Heart left ventricle (tissue), 16 donors: ENCODE measurements around the gene DDN. TPM values are rescaled to one million over a fixed set of nuclear protein-coding genes. Genes with fewer than 3 reads are reported as not detected.

Experiments
- ATAC-seq, 4 donors: fragments of 200-7000 bp; cut with Tn5 transposase; one replicate each; pipeline ENCODE4 v1.9.1; 2020 to 2022; ENCODE audit warnings: moderate library complexity in 4 of 4, mild to moderate bottlenecking in 3 of 4, moderate number of reproducible peaks in 1 of 4
- DNase-seq, 5 donors: peaks; one replicate each; pipeline ENCODE4 v3.0.0-alpha.2; 2020
- H3K27ac ChIP-seq, 12 donors: fragments of 200-600 bp; sonication (generic) in 4 of 12; one replicate each; pipeline versions ENCODE4 v1.5.0 to v1.8.0; 2016 to 2022; ENCODE audit warnings: mild to moderate bottlenecking in 2 of 12
- H3K27me3 ChIP-seq, 9 donors: fragments of 200-600 bp; sonication (generic) in 2 of 9; one replicate each; pipeline versions ENCODE4 v1.5.1 to v1.8.0; 2016 to 2022; ENCODE audit warnings: mild to moderate bottlenecking in 3 of 9
- H3K36me3 ChIP-seq, 9 donors: fragments of 200-600 bp; sonication (generic) in 2 of 9; one replicate each; pipeline versions ENCODE4 v1.5.0 to v1.8.0; 2018 to 2022; ENCODE audit warnings: mild to moderate bottlenecking in 2 of 9
- H3K4me1 ChIP-seq, 12 donors: fragments of 200-600 bp; sonication (generic) in 4 of 12; one replicate each; pipeline versions ENCODE4 v1.5.0 to v1.8.0; 2016 to 2022; ENCODE audit warnings: mild to moderate bottlenecking in 3 of 12
- H3K4me3 ChIP-seq, 12 donors: fragments of 200-600 bp; sonication (generic) in 4 of 12; one replicate each; pipeline versions ENCODE4 v1.5.0 to v1.8.0; 2017 to 2022; ENCODE audit warnings: mild to moderate bottlenecking in 9 of 12, moderate library complexity in 4 of 12
- H3K9me3 ChIP-seq, 12 donors: fragments of 200-600 bp; sonication (generic) in 4 of 12; one replicate each; pipeline versions ENCODE4 v1.5.0 to v1.8.0; 2016 to 2022; ENCODE audit warnings: mild to moderate bottlenecking in 1 of 12
- CTCF ChIP-seq, 12 donors: fragments of 200-600 bp; sonication (generic) in 4 of 12; IDR thresholded peaks; one replicate each; pipeline versions ENCODE4 v1.5.0 to v1.8.0; 2018 to 2022; ENCODE audit warnings: antibody characterized with exemption in 12 of 12, mild to moderate bottlenecking in 5 of 12
- POLR2A ChIP-seq, 2 donors: fragments of 450-650 bp; IDR thresholded peaks; one replicate each; pipeline ENCODE4 v1.6.1; 2017; ENCODE audit warnings: antibody characterized with exemption in 2 of 2, mild to moderate bottlenecking in 2 of 2, moderate library complexity in 2 of 2
- WGBS, 4 donors: extraction: QIAGEN DNeasy Blood & Tissue Kit in 2 of 4; methylation state at CpG; one replicate each; pipeline versions ENCODE4 v1.1.5 to v1.1.7; 2013 to 2018; 5-methylcytosine and 5-hydroxymethylcytosine counted together
- intact Hi-C, 10 donors: fragments of 100-400 bp; cut with DNase I; formaldehyde crosslinking; loops; one replicate each; pipeline versions ENCODE4 v1.11.1 to v1.14.2; 2022
- polyA plus RNA-seq, 2 donors: library from polyadenylated mRNA; stranded (reverse); fragments of 200-250 nt; gene quantifications; one replicate each; pipeline ENCODE4 v1.2.3, GENCODE V29; 2013
- total RNA-seq, 9 donors: library from RNA; depleted of rRNA in 2 of 9; stranded (reverse); fragments of >200 nt in 2 of 9; fragmentation: NEBNext Ultra II Directional in 3 of 9; extraction: Animal tissue kit (Norgen Biotek cat#: 25700) in 3 of 9; gene quantifications; one replicate each; pipeline versions ENCODE4 v1.1.0 to v1.2.4, GENCODE V29; 2016 to 2023
- donor health status: ischemic (EF 13 %, LVEDD 7.1; RV severe dilation, severe dysfunction).
- donor health status: healthy with polysubstance abuse.
- donor health status: DM: no; HTN: yes; CAD: no.
- donor health status: DM: no; HTN: no; CAD: no.
- donor health status: ischemic (EF 25% LVEDD 6.9; RV normal size, moderate dysfunction).
- donor health status: ischemic (EF 25% LVEDD 5.7; RV mildly dilated, moderate dysfunction).
- donor health status: healthy.
- donor health status: DM: yes; HTN: yes; CAD: no.
- donor health status: ischemic (EF 35%, LVEDD 5.7; RV mildly dilated, moderate dysfunction).
- donor health status: nonischemic (EF 11% LVEDD 7.7; RV severe dilation, severe dysfunction).
- donor health status: DM: yes; HTN: yes; CAD: no.
- donor health status: PGD.
- donor health status: ischemic (EF 29% LVEDD 5.4; RV normal size, mild dysfunction).
- donor health status: nonischemic (EF 23%, LVEDD 6.1; RV moderate dilation, normal function).

Gene DDN
- total and polyA plus RNA-seq, 11 donors = 0.40 to 2.8 (median 0.95) TPM

GRCh38 chr12:49014547-49014946 is 15.4 kb upstream of the DDN start:
- peak in 1 of 5 donors; percentile 13 for DNase-seq
- Histone ChIP-seq H3K27ac (peak overlapping the region in 1 of 12 donors; percentile 29), H3K4me3 (no peak overlapping the region), H3K9me3 (no peaks in the 10 kb centered on the region), H3K4me1 (peaks cover 0 to 47% (median 26%) of the 10 kb centered on the region in 12 donors), H3K27me3 (no peaks in the 10 kb centered on the region), H3K36me3 (peaks cover 0 to 38% (median 35%) of the 10 kb centered on the region in 9 donors)
- intact Hi-C loops = no loop called here
- peak in 5 of 12 donors; percentile 11 to 34 (median 27) for TF ChIP-seq CTCF (IDR thresholded peaks at IDR 0.05)
- no peak for TF ChIP-seq POLR2A (IDR thresholded peaks at IDR 0.05)
- 18 to 47% (median 29%) methylated on average over 1 of the region's 1 CpG for WGBS, 4 donors
- no peak for ATAC-seq

GRCh38 chr12:49013428-49013827 is 14.3 kb upstream of the DDN start:
- intact Hi-C loops = no loop called here
- TF ChIP-seq POLR2A (IDR thresholded peaks at IDR 0.05) (no peak), CTCF (IDR thresholded peaks at IDR 0.05) (no peak)
- Histone ChIP-seq H3K27ac (peak overlapping the region in 2 of 12 donors; percentile 13 to 22), H3K36me3 (peaks cover 0 to 49% (median 44%) of the 10 kb centered on the region in 9 donors), H3K4me1 (peaks cover 0 to 41% (median 23%) of the 10 kb centered on the region in 12 donors), H3K4me3 (no peak overlapping the region), H3K27me3 (no peaks in the 10 kb centered on the region), H3K9me3 (no peaks in the 10 kb centered on the region)
- ATAC-seq (no peak), DNase-seq (peak in 1 of 5 donors; percentile 15)
- WGBS, 4 donors = 68 to 76% (median 69%) methylated on average over 3 of the region's 3 CpGs

GRCh38 chr12:49012739-49013138 is 13.6 kb upstream of the DDN start:
- DNase-seq = no peak
- intact Hi-C loops = no loop called here
- TF ChIP-seq POLR2A (IDR thresholded peaks at IDR 0.05) = no peak
- TF ChIP-seq CTCF (IDR thresholded peaks at IDR 0.05) = no peak
- Histone ChIP-seq H3K4me3 (no peak overlapping the region), H3K9me3 (no peaks in the 10 kb centered on the region), H3K36me3 (peaks cover 0 to 55% (median 49%) of the 10 kb centered on the region in 9 donors), H3K27me3 (no peaks in the 10 kb centered on the region), H3K4me1 (peaks cover 0 to 38% (median 22%) of the 10 kb centered on the region in 12 donors), H3K27ac (no peak overlapping the region)
- ATAC-seq = no peak

- H3K4me1 ChIP-seq = peaks cover 0 to 20% (median 10%) of the 10 kb centered on the region in 12 donors
- WGBS, 4 donors = 93 to 96% (median 95%) methylated on average over 3 of the region's 3 CpGs
- H3K36me3 ChIP-seq = peaks cover 0 to 75% (median 62%) of the 10 kb centered on the region in 9 donors
Measured at GRCh38 chr12:49010092-49010668, 11.0 kb upstream of the DDN start.

More at GRCh38 chr12:49010092-49010668, 11.0 kb upstream of the DDN start:
- peaks cover 0 to 1% (median 0%) of the 10 kb centered on the region in 9 donors for H3K27me3 ChIP-seq
- DNase-seq (peak in 1 of 5 donors; percentile 11), ATAC-seq (no peak)
- intact Hi-C loops = no loop called here
- TF ChIP-seq CTCF (IDR thresholded peaks at IDR 0.05) (no peak), POLR2A (IDR thresholded peaks at IDR 0.05) (no peak)
- H3K4me3 ChIP-seq = no peak overlapping the region
- H3K27ac ChIP-seq = no peak overlapping the region
- no peaks in the 10 kb centered on the region for H3K9me3 ChIP-seq
